ENCODE results near the gene UBE2H.

The UBE2H gene

DNA sequence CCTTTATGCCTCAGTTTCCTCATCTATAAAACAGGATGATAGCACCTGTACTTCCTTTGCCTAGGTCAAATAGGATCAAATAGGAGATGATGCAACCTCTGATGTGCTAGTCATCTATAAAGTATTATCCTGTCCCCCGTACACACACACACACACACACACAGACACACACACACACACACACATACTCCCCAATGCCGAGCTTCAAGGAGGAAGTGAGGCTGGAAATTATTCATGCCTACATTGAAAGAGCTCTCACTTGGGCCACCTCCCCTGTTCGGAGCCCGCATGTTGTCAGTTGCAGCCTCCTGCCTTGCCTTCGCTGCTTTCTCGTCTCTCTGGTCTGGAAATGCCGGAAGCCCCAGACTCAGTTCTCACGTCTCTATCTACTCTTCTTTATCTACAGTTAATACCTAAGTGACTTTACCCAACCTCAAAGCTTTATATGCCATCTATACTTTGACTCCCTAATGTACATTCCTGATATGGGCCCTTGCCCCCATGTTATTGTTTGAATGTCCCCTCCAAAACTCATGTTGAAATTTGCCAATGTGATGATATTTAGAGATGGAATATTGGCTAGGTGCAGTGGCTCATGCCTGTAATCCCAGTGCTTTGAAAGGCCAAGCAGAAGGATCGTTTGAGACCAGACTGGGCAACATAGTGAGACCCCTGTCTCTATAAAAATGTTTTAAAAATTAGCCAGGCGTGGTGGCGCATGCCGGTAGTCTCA lies 6.9 kb upstream of the UBE2H start:
- no peak overlapping the region for H3K4me3 ChIP-seq (ENCODE audit: low read length)
- TF ChIP-seq ZNF274 (IDR thresholded peaks at IDR 0.05; ENCODE audit: low read depth, low read length): no peak

DNA sequence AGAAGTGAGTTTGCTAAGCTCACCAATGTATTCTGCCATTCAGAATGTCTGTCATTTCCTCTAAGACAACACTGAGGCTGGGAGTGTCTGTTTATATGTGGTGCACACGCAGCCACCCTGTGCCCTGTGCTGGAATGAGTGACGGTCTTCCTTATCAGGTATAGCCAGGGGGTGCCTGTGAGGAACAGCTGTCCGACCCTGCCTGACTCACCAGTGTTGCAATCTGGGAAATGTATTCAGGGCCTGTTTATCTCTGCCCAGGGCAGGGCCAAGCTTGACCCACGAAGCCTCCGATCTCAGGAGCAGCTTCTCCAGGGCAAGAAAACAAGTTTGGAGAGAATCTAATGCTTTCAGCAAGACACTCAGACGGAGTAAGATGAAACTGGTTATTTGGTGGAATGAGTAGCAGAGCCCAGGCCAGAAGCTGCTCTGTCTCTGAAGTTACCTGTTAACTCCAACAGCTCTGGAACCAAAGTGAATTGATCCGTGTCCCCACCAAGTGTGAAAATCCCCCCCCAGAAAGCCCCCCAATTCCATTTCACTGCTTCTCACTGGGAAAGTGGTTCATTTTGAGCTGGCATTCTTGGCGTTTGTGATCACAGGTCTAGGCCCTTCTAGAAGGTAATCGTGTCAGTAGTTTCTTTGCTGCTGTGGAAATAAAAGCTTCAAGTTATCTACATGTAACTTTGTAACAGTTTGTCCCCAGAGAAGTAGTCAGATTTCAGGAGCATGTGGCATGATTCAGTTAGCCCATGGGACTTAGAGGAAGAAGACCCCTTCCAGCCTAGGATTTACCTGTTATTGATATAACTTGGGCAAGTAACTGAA lies 6.1 kb upstream of the UBE2H start:
- no peak overlapping the region for H3K4me3 ChIP-seq (ENCODE audit: low read length)
- TF ChIP-seq ZNF274 (IDR thresholded peaks at IDR 0.05; ENCODE audit: low read depth, low read length): no peak

DNA sequence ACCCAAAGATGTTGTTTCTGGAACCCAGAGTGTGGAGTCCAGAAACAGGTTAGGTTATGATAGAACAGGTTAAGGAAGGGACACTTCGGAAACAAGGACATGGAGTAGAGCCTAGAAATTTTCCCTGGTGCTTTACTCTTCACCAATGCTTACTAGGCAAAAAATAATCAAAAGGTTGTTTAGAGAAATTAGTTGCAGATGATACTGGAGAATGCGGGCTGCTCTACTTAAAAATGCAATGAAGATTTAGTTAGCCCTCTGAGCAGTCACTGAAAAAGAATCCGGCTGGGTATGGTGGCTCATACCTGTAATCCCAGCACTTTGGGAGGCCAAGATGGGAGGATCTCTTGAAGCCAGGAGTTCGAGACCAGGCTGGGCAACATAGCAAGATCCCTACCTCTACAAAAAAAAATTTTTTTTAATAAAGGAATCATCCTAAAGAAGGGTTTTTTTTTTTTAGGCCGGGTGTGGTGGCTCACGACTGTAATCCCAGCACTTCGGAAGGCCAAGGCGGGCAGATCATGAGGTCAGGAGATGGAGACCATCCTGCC lies 3.3 kb upstream of the UBE2H start:
- TF ChIP-seq ZNF274 (IDR thresholded peaks at IDR 0.05; ENCODE audit: low read depth, low read length): no peak
- no peak overlapping the region for H3K4me3 ChIP-seq (ENCODE audit: low read length)

DNA sequence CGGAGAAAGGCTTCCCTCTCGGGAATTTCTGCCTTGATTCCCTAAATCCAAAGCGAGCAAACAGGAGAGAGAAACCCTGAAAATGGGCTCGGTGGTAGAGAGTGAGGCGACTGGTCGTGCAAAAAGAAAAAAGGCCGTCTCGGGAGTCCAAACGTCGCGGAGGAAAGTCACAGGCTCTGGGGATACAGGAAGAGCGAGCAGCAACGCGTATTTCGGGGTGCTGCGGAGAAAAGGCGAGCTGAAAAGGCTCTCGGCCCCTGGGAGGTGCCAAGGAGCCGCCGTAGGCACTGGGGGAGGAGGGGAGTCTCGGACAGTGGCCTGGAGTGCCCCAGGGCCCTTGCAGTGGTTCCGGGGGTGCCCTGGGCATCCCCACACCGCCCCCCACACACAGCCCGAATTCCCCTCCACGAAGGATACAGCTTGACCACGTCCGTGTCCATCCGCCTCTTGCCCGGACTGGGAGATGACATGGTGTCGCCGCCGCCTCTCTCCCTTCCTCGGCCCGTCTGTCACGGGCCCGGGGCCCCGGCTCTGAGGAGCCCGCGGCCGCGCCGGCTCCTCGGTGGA lies 591 bp downstream of the UBE2H start:
- H3K4me3 ChIP-seq (ENCODE audit: low read length): peak overlapping the region; percentile 95
- TF ChIP-seq ZNF274 (IDR thresholded peaks at IDR 0.05; ENCODE audit: low read depth, low read length): no peak

DNA sequence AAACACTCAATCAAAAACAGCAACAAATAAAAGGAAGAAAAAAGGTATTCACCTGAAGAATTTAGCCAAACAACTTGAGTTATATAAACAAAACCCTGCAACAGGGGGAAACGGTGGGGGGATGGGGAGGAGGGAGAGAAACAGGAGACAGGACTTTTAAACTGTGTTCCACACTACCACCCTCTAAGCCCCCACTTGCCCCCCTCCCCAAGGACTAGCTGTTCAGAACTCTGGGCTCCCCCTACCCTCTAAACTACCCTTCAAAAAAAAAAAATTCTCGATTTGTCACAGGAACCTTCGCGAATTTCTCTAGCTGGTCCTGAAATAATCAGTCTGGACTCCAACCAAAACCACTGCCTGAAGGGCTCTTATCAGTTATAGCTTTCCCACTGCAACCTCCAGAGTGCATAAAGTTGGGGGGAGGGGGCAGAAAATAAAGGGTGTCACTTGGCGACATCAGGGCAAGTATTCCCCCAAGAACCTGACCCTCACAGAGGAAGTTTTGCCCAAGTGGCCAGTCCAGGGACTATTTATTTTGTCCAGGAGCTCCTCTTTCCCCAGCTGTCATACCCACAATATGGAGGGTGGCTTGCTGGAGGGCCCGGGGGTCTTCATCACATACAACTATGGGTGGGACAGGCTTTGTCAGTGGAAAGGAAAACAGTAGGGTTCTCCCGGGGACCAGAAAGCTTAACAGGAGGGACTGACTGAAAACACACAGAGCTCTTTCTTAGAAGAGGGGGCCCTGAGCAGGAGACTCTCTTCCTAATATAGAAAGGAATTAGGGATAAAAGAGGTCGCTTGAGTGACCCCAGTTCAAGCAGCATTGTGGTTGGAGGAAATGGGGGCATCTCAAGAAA lies 1.3 kb downstream of the UBE2H start:
- H3K4me3 ChIP-seq (ENCODE audit: low read length): peak overlapping the region; percentile 95
- TF ChIP-seq ZNF274 (IDR thresholded peaks at IDR 0.05; ENCODE audit: low read depth, low read length): no peak

DNA sequence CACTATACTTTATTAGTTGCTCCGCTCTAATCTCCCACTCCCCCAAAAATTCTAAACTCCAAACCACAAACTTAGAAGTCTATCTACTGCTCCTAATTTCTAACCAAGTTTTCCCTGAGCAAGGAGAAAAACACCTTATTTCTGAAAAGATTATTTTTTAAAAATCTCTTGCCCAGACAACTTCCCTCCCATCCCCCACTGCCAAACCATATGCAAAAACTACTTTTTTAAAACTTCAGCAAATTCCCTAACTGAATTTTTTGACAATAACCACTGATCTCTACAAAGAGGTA lies 1.9 kb downstream of the UBE2H start:
- H3K4me3 ChIP-seq (ENCODE audit: low read length): peak overlapping the region; percentile 95

DNA sequence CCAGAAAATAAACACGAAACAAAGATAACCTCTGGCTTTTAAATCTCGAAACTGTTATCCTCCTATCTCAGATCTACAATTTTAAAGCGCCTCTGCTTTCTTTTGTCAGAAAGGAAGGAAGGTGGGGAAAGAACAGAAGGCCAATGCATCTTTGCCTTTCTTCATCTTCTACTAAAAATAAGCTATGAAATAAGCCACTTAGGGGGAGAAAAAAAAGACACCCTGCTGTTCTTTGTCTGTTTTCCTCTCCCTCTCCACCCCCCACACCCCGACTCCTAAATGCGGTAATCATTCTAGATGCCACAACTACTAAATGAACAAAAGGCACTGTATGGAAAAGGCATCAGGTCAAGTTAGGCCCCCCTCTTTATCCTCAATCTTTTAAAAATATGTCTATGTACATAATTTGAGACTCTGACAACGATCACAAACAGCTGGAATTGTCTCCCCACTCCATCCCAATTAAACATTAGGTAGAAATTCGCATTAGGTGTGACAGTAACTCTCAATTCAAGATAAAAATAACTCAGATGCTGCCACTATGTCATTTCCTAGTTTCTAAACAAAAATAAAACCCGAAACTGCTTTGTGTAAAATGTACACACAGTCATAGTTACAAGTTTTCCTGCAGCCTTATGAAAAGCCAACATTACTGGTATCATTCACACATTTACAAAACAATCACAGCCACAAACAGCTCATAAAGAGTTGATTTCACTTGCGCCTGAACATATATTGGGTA lies 2.4 kb downstream of the UBE2H start:
- H3K4me3 ChIP-seq (ENCODE audit: low read length): peak overlapping the region; percentile 95
- no peak for TF ChIP-seq ZNF274 (IDR thresholded peaks at IDR 0.05; ENCODE audit: low read depth, low read length)

More for the DNA sequence above, 1.9 kb downstream of the UBE2H start:
- TF ChIP-seq ZNF274 (IDR thresholded peaks at IDR 0.05; ENCODE audit: low read depth, low read length): no peak

DNA sequence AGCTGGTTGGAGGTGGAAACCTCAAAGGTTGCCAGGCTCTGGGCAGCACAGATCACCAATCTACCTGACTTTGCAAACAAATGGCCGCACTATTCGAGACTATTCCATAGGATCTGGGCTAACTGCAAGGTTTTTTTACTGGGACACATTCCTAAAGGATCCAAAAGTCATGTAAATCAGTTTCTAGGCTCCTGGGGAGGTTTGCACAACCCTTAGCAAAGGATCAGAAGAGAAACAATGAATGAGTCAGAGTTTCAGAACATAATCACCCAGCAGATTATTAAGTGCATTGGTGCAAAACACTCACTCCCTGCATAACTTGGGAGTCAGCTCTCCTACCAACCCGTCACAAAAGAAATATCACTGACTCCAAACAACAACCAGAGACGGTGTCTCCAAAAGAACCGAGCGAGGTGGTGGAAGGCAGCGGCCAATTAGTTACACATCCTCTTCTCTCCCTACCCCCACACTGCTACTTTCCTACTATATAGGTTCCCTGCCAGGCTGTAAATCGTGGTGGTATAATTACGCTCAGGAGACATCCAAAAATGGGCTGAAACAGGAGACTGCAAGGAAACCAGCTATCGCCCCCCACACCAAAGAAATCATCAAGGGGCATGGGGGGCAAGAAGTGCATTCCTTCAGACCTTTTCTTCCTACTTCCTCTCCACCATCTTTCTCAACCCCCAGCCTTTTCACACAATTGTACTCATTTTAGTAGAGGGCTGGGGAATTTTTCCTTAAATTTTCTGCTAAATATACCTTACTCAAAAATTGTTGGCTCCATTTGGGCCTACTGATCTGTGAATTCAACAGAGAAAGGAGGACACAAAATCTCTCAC lies 3.2 kb downstream of the UBE2H start:
- no peak for TF ChIP-seq ZNF274 (IDR thresholded peaks at IDR 0.05; ENCODE audit: low read depth, low read length)
- H3K4me3 ChIP-seq (ENCODE audit: low read length): peak overlapping the region; percentile 95

DNA sequence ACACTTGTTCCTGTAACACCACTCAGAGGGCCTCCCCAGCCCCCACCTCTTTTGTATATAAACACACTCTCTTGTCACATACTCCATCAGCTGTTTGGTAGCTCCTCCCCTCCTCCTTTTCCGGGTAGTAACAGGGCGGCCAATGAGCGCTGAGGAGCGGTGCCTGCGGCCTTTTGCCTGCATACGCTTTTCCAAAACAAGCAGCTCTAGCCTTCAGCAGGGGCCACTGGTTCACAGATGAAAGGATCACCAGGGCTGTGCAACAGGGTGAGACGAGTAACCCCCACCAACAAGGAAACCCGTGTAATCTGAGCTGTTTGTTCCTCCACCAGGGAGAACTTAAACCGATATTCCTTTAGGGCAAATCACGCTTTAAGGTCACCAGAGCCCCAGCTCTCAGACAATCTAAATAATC lies 3.9 kb downstream of the UBE2H start:
- TF ChIP-seq ZNF274 (IDR thresholded peaks at IDR 0.05; ENCODE audit: low read depth, low read length): no peak
- H3K4me3 ChIP-seq (ENCODE audit: low read length): peak overlapping the region; percentile 95

DNA sequence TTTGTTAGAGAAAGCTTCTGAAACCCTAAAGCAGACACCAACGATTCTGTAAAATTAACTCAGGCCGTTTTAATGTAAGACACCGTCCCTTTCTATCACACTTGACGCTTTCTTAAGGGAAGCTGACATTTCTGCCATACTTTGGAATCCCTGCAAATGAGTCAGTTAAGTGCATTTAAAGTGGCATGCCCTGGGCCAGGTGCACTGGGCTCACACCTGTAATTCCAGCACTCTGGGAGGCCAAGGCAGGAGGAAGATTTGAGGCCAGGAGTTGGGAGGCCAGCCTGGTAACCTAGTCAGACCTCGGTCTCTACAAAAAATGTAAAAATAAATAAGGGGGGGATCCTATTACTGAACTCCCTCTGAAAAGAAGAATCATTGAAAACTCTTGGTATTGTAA lies 4.4 kb downstream of the UBE2H start:
- H3K4me3 ChIP-seq (ENCODE audit: low read length): no peak overlapping the region; the same call in 1 of the 2 replicates
- TF ChIP-seq ZNF274 (IDR thresholded peaks at IDR 0.05; ENCODE audit: low read depth, low read length): no peak

DNA sequence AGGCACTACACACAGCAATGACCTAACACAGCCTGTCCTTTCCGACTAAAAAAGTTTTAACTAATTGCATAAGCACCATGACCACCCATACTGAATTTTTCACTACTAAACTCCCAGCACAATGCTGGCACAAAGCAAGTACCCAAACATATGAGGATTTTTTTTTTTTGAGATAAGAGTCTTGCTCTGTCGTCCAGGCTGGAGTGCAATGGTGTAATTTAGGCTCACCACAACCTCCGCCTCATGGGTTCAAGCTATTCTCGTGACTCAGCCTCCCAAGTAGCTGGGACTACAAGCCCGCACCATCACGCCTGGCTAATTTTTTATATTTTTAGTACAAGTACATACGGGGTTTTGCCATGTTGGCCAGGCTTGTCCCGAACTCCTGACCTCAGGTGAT lies 5.1 kb downstream of the UBE2H start:
- no peak overlapping the region for H3K4me3 ChIP-seq (ENCODE audit: low read length)
- TF ChIP-seq ZNF274 (IDR thresholded peaks at IDR 0.05; ENCODE audit: low read depth, low read length): no peak

DNA sequence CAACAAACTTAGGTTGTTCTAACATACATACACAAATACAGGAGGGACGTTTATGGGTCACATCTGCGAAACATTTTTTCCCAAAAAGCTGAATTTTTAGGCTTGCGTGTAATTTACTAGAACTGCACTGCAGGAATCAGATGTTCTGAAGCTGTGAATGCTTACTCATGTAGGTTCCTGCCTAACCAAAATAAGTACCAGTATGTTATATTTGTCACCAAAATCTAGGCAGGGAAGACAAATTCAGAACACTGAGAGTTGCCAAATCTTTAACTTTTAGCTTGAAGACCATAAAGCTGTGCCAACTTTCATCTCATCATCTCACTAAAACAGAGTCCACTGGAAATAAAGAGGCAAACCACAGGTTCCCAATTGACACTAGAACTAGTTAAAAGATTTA lies 5.7 kb downstream of the UBE2H start:
- TF ChIP-seq ZNF274 (IDR thresholded peaks at IDR 0.05; ENCODE audit: low read depth, low read length): no peak
- no peak overlapping the region for H3K4me3 ChIP-seq (ENCODE audit: low read length)

Measured in GM08714 (cell line).